ENCODE data around the gene MRPS26. TPM values are rescaled to one million over a fixed set of nuclear protein-coding genes. Genes with fewer than 3 reads are reported as not detected.
A peak's percentile ranks its signal among the peaks of the same experiment; 100 is the strongest.

Gene MRPS26
- total and polyA plus RNA-seq, 2 of the 13 experiments (the other 11 are each of a cell fraction or from before 2014, with no cell fraction given), result 89.8 to 187 TPM

DNA sequence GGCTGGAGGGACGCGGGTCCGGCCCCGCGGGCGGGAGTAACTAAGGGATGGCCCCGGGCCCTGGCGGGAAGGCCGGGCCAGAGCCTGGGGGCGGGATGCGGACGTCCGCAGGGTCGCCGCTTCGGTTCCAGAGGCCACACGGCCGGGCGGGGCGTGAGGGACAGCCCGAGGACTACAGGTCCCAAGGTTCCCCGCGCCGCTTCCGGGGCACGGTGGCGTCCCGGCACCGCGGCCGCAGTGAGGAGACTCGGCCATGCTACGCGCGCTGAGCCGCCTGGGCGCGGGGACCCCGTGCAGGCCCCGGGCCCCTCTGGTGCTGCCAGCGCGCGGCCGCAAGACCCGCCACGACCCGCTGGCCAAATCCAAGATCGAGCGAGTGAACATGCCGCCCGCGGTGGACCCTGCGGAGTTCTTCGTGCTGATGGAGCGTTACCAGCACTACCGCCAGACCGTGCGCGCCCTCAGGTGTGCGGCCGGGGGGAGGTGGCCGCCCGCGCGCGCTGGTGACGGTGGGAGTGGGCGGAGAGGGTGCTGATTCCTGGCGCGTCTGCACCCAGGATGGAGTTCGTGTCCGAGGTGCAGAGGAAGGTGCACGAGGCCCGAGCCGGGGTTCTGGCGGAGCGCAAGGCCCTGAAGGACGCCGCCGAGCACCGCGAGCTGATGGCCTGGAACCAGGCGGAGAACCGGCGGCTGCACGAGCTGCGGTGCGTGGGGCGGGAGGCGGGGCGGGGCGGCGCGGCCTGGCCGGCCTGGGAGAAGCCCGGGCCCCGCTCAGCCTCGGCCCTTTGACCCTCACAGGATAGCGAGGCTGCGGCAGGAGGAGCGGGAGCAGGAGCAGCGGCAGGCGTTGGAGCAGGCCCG is at the start of gene MRPS26 (continued):
- TF ChIP-seq STAT5B (CRISPR knock-in tag; IDR thresholded peaks at IDR 0.05), result peak; percentile 85; the same call in 1 of the 2 replicates
- TF ChIP-seq NFIB (CRISPR knock-in tag; IDR thresholded peaks at IDR 0.05; ENCODE audit: borderline replicate concordance), result no peak
- TF ChIP-seq JUND (CRISPR knock-in tag; IDR thresholded peaks at IDR 0.05), result peak; percentile 42
- TF ChIP-seq SIN3A (IDR thresholded peaks at IDR 0.05; ENCODE audit: borderline replicate concordance, low read depth, low read length), result peak; percentile 87
- TF ChIP-seq MYNN (CRISPR knock-in tag; IDR thresholded peaks at IDR 0.05; ENCODE audit: low read depth), result no peak; the same call in none of the 2 replicates
- peak; percentile 91 for TF ChIP-seq KLF6 (CRISPR knock-in tag; IDR thresholded peaks at IDR 0.05)
- TF ChIP-seq SP140L (CRISPR knock-in tag; IDR thresholded peaks at IDR 0.05; ENCODE audit: borderline replicate concordance), result peak; percentile 83; the same call in 1 of the 2 replicates
- TF ChIP-seq, protein P1, sequence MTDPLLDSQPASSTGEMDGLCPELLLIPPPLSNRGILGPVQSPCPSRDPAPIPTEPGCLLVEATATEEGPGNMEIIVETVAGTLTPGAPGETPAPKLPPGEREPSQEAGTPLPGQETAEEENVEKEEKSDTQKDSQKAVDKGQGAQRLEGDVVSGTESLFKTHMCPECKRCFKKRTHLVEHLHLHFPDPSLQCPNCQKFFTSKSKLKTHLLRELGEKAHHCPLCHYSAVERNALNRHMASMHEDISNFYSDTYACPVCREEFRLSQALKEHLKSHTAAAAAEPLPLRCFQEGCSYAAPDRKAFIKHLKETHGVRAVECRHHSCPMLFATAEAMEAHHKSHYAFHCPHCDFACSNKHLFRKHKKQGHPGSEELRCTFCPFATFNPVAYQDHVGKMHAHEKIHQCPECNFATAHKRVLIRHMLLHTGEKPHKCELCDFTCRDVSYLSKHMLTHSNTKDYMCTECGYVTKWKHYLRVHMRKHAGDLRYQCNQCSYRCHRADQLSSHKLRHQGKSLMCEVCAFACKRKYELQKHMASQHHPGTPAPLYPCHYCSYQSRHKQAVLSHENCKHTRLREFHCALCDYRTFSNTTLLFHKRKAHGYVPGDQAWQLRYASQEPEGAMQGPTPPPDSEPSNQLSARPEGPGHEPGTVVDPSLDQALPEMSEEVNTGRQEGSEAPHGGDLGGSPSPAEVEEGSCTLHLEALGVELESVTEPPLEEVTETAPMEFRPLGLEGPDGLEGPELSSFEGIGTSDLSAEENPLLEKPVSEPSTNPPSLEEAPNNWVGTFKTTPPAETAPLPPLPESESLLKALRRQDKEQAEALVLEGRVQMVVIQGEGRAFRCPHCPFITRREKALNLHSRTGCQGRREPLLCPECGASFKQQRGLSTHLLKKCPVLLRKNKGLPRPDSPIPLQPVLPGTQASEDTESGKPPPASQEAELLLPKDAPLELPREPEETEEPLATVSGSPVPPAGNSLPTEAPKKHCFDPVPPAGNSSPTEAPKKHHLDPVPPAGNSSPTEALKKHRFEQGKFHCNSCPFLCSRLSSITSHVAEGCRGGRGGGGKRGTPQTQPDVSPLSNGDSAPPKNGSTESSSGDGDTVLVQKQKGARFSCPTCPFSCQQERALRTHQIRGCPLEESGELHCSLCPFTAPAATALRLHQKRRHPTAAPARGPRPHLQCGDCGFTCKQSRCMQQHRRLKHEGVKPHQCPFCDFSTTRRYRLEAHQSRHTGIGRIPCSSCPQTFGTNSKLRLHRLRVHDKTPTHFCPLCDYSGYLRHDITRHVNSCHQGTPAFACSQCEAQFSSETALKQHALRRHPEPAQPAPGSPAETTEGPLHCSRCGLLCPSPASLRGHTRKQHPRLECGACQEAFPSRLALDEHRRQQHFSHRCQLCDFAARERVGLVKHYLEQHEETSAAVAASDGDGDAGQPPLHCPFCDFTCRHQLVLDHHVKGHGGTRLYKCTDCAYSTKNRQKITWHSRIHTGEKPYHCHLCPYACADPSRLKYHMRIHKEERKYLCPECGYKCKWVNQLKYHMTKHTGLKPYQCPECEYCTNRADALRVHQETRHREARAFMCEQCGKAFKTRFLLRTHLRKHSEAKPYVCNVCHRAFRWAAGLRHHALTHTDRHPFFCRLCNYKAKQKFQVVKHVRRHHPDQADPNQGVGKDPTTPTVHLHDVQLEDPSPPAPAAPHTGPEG (CRISPR knock-in tag; IDR thresholded peaks at IDR 0.05), result peak; percentile 96
- TF ChIP-seq, protein P2, sequence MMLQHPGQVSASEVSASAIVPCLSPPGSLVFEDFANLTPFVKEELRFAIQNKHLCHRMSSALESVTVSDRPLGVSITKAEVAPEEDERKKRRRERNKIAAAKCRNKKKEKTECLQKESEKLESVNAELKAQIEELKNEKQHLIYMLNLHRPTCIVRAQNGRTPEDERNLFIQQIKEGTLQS (CRISPR knock-in tag; IDR thresholded peaks at IDR 0.05), result peak; percentile 55
- peak; percentile 43; the same call in 1 of the 2 replicates for TF ChIP-seq RXRB (CRISPR knock-in tag; IDR thresholded peaks at IDR 0.05; ENCODE audit: borderline replicate concordance)
- TF ChIP-seq HNF4A (CRISPR knock-in tag; IDR thresholded peaks at IDR 0.05), result peak; percentile 47
- TF ChIP-seq, protein P3, sequence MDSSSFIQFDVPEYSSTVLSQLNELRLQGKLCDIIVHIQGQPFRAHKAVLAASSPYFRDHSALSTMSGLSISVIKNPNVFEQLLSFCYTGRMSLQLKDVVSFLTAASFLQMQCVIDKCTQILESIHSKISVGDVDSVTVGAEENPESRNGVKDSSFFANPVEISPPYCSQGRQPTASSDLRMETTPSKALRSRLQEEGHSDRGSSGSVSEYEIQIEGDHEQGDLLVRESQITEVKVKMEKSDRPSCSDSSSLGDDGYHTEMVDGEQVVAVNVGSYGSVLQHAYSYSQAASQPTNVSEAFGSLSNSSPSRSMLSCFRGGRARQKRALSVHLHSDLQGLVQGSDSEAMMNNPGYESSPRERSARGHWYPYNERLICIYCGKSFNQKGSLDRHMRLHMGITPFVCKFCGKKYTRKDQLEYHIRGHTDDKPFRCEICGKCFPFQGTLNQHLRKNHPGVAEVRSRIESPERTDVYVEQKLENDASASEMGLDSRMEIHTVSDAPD (CRISPR knock-in tag; IDR thresholded peaks at IDR 0.05), result peak; percentile 70
- TF ChIP-seq, protein P4, sequence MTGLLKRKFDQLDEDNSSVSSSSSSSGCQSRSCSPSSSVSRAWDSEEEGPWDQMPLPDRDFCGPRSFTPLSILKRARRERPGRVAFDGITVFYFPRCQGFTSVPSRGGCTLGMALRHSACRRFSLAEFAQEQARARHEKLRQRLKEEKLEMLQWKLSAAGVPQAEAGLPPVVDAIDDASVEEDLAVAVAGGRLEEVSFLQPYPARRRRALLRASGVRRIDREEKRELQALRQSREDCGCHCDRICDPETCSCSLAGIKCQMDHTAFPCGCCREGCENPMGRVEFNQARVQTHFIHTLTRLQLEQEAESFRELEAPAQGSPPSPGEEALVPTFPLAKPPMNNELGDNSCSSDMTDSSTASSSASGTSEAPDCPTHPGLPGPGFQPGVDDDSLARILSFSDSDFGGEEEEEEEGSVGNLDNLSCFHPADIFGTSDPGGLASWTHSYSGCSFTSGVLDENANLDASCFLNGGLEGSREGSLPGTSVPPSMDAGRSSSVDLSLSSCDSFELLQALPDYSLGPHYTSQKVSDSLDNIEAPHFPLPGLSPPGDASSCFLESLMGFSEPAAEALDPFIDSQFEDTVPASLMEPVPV (CRISPR knock-in tag; IDR thresholded peaks at IDR 0.05), result peak; percentile 99
- TF ChIP-seq ZNF878 (CRISPR knock-in tag; IDR thresholded peaks at IDR 0.05), result no peak
- TF ChIP-seq, protein P5, sequence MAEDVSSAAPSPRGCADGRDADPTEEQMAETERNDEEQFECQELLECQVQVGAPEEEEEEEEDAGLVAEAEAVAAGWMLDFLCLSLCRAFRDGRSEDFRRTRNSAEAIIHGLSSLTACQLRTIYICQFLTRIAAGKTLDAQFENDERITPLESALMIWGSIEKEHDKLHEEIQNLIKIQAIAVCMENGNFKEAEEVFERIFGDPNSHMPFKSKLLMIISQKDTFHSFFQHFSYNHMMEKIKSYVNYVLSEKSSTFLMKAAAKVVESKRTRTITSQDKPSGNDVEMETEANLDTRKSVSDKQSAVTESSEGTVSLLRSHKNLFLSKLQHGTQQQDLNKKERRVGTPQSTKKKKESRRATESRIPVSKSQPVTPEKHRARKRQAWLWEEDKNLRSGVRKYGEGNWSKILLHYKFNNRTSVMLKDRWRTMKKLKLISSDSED (CRISPR knock-in tag; IDR thresholded peaks at IDR 0.05), result peak; percentile 93
- peak; percentile 98 for TF ChIP-seq HOXA3 (CRISPR knock-in tag; IDR thresholded peaks at IDR 0.05)
- peak; percentile 91 for TF ChIP-seq ZNF766 (CRISPR knock-in tag; IDR thresholded peaks at IDR 0.05; ENCODE audit: borderline replicate concordance)
